ENCODE measurements around the gene TNFRSF4. TPM values are rescaled to one million over a fixed set of nuclear protein-coding genes. Genes with fewer than 3 reads are reported as not detected.

Gene TNFRSF4
- total and polyA plus RNA-seq, 10 of the 15 experiments (the other 5 are each of a cell fraction or from before 2014, with no cell fraction given): 0.05 to 7.3 (median 2.5) TPM; not detected in 1

GRCh38 chr1:1245817-1246576 lies 32.0 kb upstream of the TNFRSF4 start (continued):
- TF ChIP-seq, protein P1, sequence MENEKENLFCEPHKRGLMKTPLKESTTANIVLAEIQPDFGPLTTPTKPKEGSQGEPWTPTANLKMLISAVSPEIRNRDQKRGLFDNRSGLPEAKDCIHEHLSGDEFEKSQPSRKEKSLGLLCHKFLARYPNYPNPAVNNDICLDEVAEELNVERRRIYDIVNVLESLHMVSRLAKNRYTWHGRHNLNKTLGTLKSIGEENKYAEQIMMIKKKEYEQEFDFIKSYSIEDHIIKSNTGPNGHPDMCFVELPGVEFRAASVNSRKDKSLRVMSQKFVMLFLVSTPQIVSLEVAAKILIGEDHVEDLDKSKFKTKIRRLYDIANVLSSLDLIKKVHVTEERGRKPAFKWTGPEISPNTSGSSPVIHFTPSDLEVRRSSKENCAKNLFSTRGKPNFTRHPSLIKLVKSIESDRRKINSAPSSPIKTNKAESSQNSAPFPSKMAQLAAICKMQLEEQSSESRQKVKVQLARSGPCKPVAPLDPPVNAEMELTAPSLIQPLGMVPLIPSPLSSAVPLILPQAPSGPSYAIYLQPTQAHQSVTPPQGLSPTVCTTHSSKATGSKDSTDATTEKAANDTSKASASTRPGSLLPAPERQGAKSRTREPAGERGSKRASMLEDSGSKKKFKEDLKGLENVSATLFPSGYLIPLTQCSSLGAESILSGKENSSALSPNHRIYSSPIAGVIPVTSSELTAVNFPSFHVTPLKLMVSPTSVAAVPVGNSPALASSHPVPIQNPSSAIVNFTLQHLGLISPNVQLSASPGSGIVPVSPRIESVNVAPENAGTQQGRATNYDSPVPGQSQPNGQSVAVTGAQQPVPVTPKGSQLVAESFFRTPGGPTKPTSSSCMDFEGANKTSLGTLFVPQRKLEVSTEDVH (IDR thresholded peaks at IDR 0.05; ENCODE audit: low read depth, partially characterized antibody): no peak
- no peak for TF ChIP-seq YBX1 (IDR thresholded peaks at IDR 0.05)
- TF ChIP-seq ZNF24 (IDR thresholded peaks at IDR 0.05): no peak

GRCh38 chr1:1245178-1245816 lies 31.3 kb upstream of the TNFRSF4 start:
- no peak overlapping the region for H3K9ac ChIP-seq (ENCODE audit: control insufficient read depth, insufficient read depth, low read length)
- no peak overlapping the region for H2AFZ ChIP-seq (ENCODE audit: control insufficient read depth, low read depth, low read length)
- BruUV-seq (replicated peaks): no TSS peak
- POLR2A ChIA-PET: no interaction called here
- H3K4me3 ChIP-seq: no peak overlapping the region
- H4K20me1 ChIP-seq (ENCODE audit: control insufficient read depth, insufficient read depth): no peaks in the 10 kb centered on the region
- peaks cover 1 to 5% of the 10 kb centered on the region in 2 experiments; a peak in 3 of 4 replicates for H3K27me3 ChIP-seq (replicated peaks in 1 of 2; ENCODE audit: control insufficient read depth in 2 of 2, insufficient read depth in 2 of 2, low read length in 1 of 2)
- in situ Hi-C loops (cut with MboI) (no loop called here), intact Hi-C loops (cut with micrococcal nuclease; ENCODE audit: unreplicated experiment) (no loop called here)
- RAD21 ChIA-PET (ENCODE audit: unreplicated experiment): no interaction called here
- ATAC-seq: no peak
- DNase-seq (ENCODE audit: low read depth, low spot score): no peak
- no peaks in the 10 kb centered on the region for H3K79me2 ChIP-seq (ENCODE audit: control insufficient read depth, insufficient read depth, low read length)
- H3K27ac ChIP-seq (ENCODE audit: control insufficient read depth, insufficient read depth): no peak overlapping the region
- no peak for FAIRE-seq
- CTCF ChIA-PET: no interaction called here
- no peaks in the 10 kb centered on the region; the same call in 1 of the 2 replicates for H3K4me1 ChIP-seq (ENCODE audit: control insufficient read depth, insufficient read depth, low read length)
- 68% methylated on average over 20 of the region's 23 CpGs for WGBS (ENCODE audit: insufficient coverage, insufficient replicate concordance, low lambda C conversion rate, missing lambda C conversion rate)
- H3K4me2 ChIP-seq (ENCODE audit: control insufficient read depth, insufficient read depth): no peak overlapping the region
- SMC1A ChIA-PET (ENCODE audit: uncharacterized antibody, unreplicated experiment): no interaction called here
- H3K9me3 ChIP-seq (replicated peaks; ENCODE audit: control insufficient read depth, insufficient read depth, low read length): no peaks in the 10 kb centered on the region
- H3K36me3 ChIP-seq (ENCODE audit: control insufficient read depth in 2 of 2, insufficient read depth in 2 of 2, low read length in 1 of 2): no peaks in the 10 kb centered on the region
- TF ChIP-seq NR2C1 (IDR thresholded peaks at IDR 0.05): no peak
- no peak for TF ChIP-seq ZNF217 (IDR thresholded peaks at IDR 0.05)
- TF ChIP-seq RUNX3 (IDR thresholded peaks at IDR 0.05; ENCODE audit: low read length): no peak
- TF ChIP-seq POLR2AphosphoS2 (IDR thresholded peaks at IDR 0.05; ENCODE audit: low read depth, low read length): no peak
- TF ChIP-seq, protein P2, sequence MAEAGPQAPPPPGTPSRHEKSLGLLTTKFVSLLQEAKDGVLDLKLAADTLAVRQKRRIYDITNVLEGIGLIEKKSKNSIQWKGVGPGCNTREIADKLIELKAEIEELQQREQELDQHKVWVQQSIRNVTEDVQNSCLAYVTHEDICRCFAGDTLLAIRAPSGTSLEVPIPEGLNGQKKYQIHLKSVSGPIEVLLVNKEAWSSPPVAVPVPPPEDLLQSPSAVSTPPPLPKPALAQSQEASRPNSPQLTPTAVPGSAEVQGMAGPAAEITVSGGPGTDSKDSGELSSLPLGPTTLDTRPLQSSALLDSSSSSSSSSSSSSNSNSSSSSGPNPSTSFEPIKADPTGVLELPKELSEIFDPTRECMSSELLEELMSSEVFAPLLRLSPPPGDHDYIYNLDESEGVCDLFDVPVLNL (IDR thresholded peaks at IDR 0.05; ENCODE audit: low read depth, low read length): no peak
- no peak for TF ChIP-seq JUNB (IDR thresholded peaks at IDR 0.05)
- TF ChIP-seq, protein P3, sequence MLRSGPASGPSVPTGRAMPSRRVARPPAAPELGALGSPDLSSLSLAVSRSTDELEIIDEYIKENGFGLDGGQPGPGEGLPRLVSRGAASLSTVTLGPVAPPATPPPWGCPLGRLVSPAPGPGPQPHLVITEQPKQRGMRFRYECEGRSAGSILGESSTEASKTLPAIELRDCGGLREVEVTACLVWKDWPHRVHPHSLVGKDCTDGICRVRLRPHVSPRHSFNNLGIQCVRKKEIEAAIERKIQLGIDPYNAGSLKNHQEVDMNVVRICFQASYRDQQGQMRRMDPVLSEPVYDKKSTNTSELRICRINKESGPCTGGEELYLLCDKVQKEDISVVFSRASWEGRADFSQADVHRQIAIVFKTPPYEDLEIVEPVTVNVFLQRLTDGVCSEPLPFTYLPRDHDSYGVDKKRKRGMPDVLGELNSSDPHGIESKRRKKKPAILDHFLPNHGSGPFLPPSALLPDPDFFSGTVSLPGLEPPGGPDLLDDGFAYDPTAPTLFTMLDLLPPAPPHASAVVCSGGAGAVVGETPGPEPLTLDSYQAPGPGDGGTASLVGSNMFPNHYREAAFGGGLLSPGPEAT (IDR thresholded peaks at IDR 0.05; ENCODE audit: low read depth): no peak
- TF ChIP-seq ZNF592 (IDR thresholded peaks at IDR 0.05): no peak
- TF ChIP-seq ZSCAN29 (IDR thresholded peaks at IDR 0.05): no peak
